ENCODE results near the gene SBNO1.
"Not testable (repeated sequence)": the region's sequence is repeated elsewhere in the genome, so short reads cannot be mapped to it uniquely, and the experiment has no call there.

Gene SBNO1

DNA sequence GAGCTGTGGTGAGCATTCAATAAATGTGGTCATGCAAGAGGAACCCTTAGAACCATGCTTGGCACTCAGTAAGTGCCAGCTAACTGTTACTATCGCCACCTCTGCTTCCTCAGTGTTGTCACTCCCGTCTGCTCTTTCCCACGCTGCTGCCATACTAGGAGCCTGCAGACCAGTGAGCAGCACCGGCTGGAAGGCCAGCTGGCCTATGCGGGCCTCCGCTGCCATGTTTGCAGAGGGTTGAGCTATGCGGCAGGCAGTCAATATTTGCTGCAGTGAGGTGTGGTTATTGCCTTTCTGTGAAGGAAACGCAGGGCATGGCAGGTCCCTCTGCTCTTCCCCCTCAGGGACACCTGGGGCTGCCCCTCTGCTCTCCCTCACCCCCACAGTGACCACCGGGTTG, 32.3 kb upstream of the SBNO1 start:
- no peak overlapping the region for H3K27ac Mint-ChIP-seq (ENCODE audit: low read depth)
- H3K27me3 Mint-ChIP-seq: no peaks in the 10 kb centered on the region
- no peak overlapping the region for H3K4me3 Mint-ChIP-seq
- peaks cover 5% of the 10 kb centered on the region for H3K4me1 Mint-ChIP-seq
- no peak for DNase-seq (ENCODE audit: low spot score in 2 of 2)
- no peaks in the 10 kb centered on the region for H3K9me3 Mint-ChIP-seq
- ATAC-seq (replicated peaks; ENCODE audit: extremely low read depth, poor library complexity, severe bottlenecking): no peak
- peaks cover 39% of the 10 kb centered on the region for H3K36me3 Mint-ChIP-seq (ENCODE audit: insufficient read depth)

DNA sequence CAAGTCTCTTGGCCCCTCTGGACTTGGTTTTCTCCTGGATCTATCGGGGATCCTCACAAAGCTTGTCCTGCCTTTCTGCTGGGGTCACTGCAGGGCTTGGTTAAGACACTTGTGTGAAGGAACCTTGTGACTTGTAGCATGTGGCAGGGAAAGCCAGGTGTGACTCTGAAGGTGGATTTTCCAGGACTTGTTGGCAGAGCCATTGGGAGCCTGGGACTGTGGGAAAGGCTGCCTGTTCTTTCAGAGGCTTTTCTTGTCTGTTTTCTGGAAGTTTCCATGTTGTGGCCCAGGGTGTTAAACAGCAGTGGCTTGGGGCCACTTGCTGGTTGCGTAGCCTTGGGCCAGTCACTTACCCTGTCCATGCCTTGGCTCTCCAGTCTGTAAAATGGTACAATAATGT, 31.9 kb upstream of the SBNO1 start:
- Mint-ChIP-seq H3K36me3 (ENCODE audit: insufficient read depth) (peaks cover 37% of the 10 kb centered on the region), H3K27ac (ENCODE audit: low read depth) (no peak overlapping the region), H3K4me1 (peaks cover 5% of the 10 kb centered on the region), H3K27me3 (no peaks in the 10 kb centered on the region), H3K4me3 (no peak overlapping the region), H3K9me3 (no peaks in the 10 kb centered on the region)
- ATAC-seq (replicated peaks; ENCODE audit: extremely low read depth, poor library complexity, severe bottlenecking) (no peak), DNase-seq (ENCODE audit: low spot score in 2 of 2) (no peak)

DNA sequence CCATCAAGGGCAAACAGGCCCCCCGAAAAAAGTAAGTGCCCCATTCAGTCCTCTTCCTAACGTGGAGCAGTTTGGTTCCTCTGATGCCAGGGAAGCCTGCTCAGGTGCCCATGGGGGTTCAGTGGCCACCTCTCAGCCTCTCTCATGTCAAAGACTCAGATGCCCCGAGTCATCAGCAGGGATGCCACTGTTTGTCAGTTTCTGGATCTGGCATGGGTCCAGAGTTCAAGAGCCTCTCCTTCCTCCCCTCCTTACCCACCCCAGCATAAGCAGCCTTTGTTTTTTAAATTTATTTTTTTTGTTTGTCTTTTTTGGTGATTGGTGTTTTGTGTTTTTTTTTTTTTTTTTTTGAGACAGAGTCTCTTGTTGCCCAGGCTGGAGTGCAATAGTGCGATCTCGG, 30.6 kb upstream of the SBNO1 start:
- Mint-ChIP-seq H3K36me3 (ENCODE audit: insufficient read depth) (peaks cover 37% of the 10 kb centered on the region), H3K4me3 (no peak overlapping the region), H3K4me1 (peaks cover 10% of the 10 kb centered on the region), H3K27me3 (no peaks in the 10 kb centered on the region), H3K27ac (ENCODE audit: low read depth) (no peak overlapping the region), H3K9me3 (no peaks in the 10 kb centered on the region)
- ATAC-seq (replicated peaks; ENCODE audit: extremely low read depth, poor library complexity, severe bottlenecking): no peak
- no peak for DNase-seq (ENCODE audit: low spot score in 2 of 2)

DNA sequence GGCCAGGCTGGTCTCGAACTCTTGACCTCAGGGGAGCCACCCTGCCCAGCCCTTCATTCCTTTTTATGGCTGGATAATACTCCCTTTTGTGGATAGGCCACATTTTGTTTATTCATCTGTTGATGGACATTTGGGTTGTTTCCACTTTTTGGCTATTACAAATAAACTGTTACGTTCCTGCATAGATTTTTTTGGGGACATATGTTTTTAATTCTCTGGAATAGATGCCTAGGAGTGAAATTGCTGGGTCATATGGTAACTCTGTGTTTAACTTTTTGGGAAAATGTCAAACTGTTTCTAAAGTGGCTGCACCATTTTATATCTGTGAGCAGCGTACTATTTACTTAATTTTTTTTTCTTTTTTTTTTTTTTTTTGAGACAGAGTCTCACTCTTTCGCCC, 29.1 kb upstream of the SBNO1 start:
- ATAC-seq (replicated peaks; ENCODE audit: extremely low read depth, poor library complexity, severe bottlenecking) (no peak), DNase-seq (ENCODE audit: low spot score in 2 of 2) (no peak)
- peaks cover 13% of the 10 kb centered on the region for H3K4me1 Mint-ChIP-seq
- no peaks in the 10 kb centered on the region for H3K27me3 Mint-ChIP-seq
- no peak overlapping the region for H3K27ac Mint-ChIP-seq (ENCODE audit: low read depth)
- peaks cover 36% of the 10 kb centered on the region for H3K36me3 Mint-ChIP-seq (ENCODE audit: insufficient read depth)
- no peaks in the 10 kb centered on the region for H3K9me3 Mint-ChIP-seq
- H3K4me3 Mint-ChIP-seq: no peak overlapping the region

DNA sequence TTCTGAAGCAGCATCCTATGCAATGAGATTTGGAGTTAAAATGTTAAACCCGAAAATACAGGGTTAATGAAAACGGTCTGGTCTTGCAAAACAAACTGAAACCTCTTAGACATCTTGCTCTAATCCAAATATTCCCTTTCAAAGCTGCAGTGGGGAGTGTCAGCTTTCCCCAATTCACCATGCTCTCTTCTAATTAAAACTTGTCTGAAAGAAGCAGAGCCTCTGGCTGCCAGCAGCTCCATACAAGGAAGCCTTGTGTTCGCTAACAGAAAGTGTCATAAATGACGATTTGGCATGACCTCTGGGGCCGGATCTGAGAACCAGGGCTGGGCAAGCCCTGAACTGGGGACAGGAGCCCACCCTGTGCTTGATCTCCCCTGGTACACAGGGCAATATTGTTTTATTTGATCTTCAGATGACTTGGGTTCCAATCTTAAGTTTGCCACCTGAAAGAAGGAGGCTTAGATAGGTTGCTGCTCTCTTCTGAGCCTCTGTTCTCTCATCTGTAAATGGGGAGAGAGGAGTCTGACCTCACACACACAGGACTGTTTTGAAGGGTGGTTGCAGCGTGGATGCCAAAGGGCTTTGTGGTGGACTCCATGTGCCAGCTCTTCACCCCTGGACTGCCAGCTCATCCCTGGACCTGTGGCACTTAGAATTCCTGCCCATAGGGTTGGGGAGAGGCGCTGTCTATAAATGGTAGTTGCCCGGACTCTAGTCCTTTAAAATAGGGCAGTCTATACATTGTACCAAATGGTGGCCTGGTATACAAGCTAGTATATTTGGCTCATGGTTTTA, 27.1 kb upstream of the SBNO1 start:
- Mint-ChIP-seq H3K4me1 (peaks cover 29% of the 10 kb centered on the region), H3K36me3 (ENCODE audit: insufficient read depth) (peaks cover 32% of the 10 kb centered on the region), H3K9me3 (no peaks in the 10 kb centered on the region), H3K27ac (ENCODE audit: low read depth) (peak overlapping the region; percentile 38), H3K27me3 (no peaks in the 10 kb centered on the region), H3K4me3 (peak overlapping the region; percentile 82)
- ATAC-seq (replicated peaks; ENCODE audit: extremely low read depth, poor library complexity, severe bottlenecking): no peak
- DNase-seq (ENCODE audit: low spot score in 2 of 2): no peak

DNA sequence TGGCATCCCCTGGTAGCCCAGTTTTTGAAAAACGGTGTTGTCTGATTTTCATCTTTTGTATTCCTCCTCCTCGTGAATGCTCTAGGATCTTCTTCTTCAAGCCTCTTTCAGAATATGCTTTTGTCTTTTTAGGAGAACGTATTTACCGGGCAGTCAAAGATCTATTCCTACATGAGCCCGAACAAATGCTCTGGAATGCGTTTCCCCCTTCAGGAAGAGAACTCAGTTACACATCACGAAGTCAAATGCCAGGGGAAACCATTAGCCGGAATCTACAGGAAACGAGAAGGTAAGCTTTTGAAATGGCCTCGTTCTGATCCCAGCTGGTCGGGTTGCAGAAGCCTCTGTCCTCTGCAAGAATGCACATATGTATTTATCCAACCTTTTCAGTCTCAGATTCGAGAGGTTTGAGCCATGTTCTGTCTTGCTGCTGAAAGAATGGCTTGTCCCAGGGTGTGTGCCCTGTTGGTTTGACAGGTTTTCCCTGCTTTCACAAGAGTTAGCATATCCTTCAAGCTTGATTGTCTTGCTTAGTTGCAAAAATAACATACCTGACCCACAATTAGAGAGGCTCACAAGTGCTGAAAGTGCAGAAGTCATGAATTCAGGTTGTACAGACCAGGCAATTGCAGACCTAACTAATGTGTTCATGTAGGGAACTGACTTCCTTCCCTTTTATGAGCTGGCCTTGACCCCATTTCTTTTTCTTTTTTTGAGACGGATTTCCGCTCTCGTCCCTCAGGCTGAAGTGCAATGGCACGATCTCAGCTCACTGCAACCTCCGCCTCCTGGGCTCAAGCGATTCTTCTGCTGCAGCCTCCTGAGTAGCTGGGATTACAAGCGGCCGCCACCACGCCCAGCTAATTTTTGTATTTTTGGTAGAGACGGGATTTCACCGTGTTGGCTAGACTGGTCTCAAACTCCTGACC, 26.1 kb upstream of the SBNO1 start:
- H3K4me3 Mint-ChIP-seq: peak overlapping the region; percentile 82
- ATAC-seq (replicated peaks; ENCODE audit: extremely low read depth, poor library complexity, severe bottlenecking) (no peak), DNase-seq (ENCODE audit: low spot score in 2 of 2) (no peak)
- H3K27me3 Mint-ChIP-seq: no peaks in the 10 kb centered on the region
- H3K4me1 Mint-ChIP-seq: peaks cover 29% of the 10 kb centered on the region
- H3K27ac Mint-ChIP-seq (ENCODE audit: low read depth): peak overlapping the region; percentile 83
- peaks cover 23% of the 10 kb centered on the region for H3K36me3 Mint-ChIP-seq (ENCODE audit: insufficient read depth)
- no peaks in the 10 kb centered on the region for H3K9me3 Mint-ChIP-seq

DNA sequence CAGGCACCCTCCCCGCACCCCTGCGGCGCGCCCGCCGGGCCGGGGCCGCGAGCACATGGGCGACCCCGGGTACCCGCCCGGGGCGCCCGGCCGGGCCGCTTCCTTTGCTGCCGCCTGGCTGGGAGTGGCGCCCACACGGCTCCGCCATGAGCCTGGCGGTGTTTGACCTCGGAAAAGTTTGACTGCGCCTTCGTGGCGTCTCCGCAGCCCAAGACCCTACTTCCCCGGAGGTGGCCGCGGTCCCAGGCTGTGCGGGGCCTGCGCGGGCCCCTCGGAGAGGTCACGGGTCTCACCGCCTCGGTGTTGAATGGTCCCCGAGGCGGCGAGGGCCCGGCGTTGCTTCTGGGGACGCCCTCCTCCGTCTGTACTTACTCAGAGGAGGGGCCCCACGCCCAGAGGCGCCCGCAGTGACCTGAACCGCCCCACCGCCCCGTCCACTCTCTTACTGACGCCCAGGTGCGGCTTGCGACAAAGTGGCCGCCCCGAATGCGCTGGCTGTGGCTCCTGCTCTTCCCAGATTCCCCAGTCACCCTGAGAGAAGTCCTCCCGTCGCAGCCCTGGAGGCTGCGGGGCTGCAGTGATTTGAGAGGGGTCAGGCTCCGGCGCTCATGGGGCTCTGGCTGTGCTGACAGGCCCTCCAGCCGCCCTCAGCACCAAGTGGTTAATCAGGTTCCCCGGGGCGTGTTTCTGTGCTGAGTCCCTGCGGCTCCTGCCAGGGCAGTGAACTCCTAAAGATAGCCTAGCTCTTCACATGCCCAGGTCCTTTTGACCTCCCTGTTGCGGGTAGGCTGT, 25.1 kb upstream of the SBNO1 start:
- H3K9me3 Mint-ChIP-seq: no peaks in the 10 kb centered on the region
- DNase-seq (ENCODE audit: low spot score in 2 of 2): no peak
- peak overlapping the region; percentile 83 for H3K27ac Mint-ChIP-seq (ENCODE audit: low read depth)
- H3K36me3 Mint-ChIP-seq (ENCODE audit: insufficient read depth): peaks cover 14% of the 10 kb centered on the region
- peak overlapping the region; percentile 82 for H3K4me3 Mint-ChIP-seq
- H3K27me3 Mint-ChIP-seq: no peaks in the 10 kb centered on the region
- H3K4me1 Mint-ChIP-seq: peaks cover 29% of the 10 kb centered on the region
- ATAC-seq (replicated peaks; ENCODE audit: extremely low read depth, poor library complexity, severe bottlenecking): peak; percentile 16

DNA sequence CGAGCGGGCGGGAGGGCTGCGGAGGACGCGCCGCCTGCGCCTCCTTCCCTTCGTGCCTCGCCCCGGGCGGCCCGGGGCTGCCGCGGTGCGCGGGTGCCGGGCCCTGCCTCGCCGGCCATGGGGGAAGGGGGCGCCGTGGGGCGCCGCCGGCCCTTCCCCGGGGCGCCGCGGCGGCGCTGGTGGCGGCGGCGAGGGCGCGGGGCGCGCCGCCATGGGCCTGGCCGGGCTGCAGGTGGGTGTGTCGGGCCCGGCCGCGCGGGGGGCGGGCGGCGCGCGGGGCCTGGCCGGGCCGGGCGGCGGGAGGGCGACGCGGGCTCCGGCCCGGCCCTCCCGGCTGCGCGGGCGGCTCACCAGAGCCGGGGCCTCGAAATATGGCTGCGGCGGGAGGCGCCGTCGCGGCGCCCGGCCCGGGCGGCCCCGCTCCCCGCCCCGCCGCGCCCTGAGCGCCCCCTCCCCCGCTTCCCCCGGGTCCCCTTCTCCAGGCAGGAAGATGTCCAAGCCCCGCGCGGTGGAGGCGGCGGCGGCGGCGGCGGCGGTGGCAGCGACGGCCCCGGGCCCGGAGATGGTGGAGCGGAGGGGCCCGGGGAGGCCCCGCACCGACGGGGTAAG, 24.4 kb upstream of the SBNO1 start:
- no peaks in the 10 kb centered on the region for H3K27me3 Mint-ChIP-seq

DNA sequence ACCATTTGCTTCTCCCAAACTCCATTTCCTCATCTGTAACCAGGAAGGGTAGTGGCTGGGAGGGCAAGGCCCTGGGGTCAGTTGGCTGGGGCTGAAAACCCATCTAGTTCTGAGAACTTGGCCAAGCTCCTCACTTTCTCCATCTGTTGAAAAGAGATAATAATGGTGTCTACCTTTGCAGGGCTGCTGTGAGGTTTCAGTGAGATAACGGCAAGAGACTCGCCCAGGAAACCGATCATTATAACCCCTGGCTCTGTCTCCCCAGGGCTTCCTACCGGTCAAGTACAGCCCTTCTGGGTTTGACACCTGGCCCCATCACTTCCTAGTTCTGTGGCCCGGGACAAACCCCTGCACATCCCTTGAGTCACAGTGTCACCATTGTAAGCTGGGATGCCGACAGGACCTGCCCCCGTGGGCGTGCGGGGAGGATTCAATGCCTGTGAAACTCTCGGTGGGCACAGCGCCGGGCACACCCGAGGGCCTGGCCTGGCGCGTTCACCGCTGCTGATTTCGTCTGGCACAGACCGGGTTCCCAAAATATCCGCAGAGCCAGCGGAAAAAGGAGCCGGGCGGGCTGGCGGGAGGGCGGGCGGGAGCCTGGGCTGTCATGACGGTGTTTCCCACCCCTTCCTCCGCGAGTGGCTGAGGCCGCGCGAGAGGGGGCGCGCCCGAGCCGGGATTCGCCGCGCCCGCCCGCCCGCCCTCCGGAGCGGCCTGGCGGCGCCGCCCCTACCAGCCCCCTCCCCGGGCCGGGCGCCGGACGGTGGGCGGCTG, 23.7 kb upstream of the SBNO1 start:
- DNase-seq (ENCODE audit: low spot score in 2 of 2) (peak; percentile 53 to 57), ATAC-seq (replicated peaks; ENCODE audit: extremely low read depth, poor library complexity, severe bottlenecking) (peak; percentile 64)
- peak overlapping the region; percentile 80 for H3K4me3 Mint-ChIP-seq
- peaks cover 40% of the 10 kb centered on the region for H3K4me1 Mint-ChIP-seq
- peaks cover 13% of the 10 kb centered on the region for H3K36me3 Mint-ChIP-seq (ENCODE audit: insufficient read depth)
- H3K27ac Mint-ChIP-seq (ENCODE audit: low read depth): peak overlapping the region; percentile 82
- no peaks in the 10 kb centered on the region for H3K9me3 Mint-ChIP-seq
- H3K27me3 Mint-ChIP-seq: no peaks in the 10 kb centered on the region

More for the DNA sequence above, 24.4 kb upstream of the SBNO1 start:
- Mint-ChIP-seq H3K27ac (ENCODE audit: low read depth) (no peak overlapping the region), H3K4me1 (peaks cover 34% of the 10 kb centered on the region), H3K9me3 (no peaks in the 10 kb centered on the region), H3K36me3 (ENCODE audit: insufficient read depth) (peaks cover 10% of the 10 kb centered on the region), H3K4me3 (peak overlapping the region; percentile 82)
- peak; percentile 50 for ATAC-seq (replicated peaks; ENCODE audit: extremely low read depth, poor library complexity, severe bottlenecking)
- DNase-seq (ENCODE audit: low spot score in 2 of 2): no peak

DNA sequence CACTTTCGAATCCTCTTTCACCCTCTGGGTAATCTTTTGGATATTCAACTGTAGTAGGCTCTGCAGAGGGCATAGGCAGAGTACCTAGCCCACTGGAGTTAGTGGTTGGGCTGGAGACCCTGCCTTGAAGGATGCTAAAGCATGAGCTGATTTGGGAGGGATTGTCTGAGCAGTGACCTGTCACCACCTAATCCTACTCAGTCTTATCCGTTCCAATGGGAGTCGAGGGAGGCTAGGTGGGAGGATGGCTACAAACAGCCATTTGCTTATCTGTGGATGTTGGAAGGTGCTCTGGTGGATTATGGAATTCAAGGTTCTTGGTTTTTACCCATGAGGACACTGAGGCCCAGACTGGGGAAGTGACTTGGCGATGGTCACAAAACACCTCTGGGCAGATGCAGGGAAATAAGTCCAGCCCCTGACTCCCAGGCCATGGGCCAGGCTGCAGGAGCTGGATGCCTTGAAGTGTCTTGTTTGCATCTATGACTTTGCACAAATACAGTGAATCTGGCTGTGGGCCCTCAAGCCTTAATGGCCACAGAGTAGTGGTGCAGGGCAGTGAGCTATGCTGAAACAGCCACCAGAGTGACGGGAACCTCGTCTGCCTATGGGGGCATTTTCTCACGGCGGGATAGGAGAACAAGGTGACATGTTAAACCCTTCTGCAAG, 23.0 kb upstream of the SBNO1 start:
- H3K27ac Mint-ChIP-seq (ENCODE audit: low read depth): peak overlapping the region; percentile 82
- no peaks in the 10 kb centered on the region for H3K9me3 Mint-ChIP-seq

DNA sequence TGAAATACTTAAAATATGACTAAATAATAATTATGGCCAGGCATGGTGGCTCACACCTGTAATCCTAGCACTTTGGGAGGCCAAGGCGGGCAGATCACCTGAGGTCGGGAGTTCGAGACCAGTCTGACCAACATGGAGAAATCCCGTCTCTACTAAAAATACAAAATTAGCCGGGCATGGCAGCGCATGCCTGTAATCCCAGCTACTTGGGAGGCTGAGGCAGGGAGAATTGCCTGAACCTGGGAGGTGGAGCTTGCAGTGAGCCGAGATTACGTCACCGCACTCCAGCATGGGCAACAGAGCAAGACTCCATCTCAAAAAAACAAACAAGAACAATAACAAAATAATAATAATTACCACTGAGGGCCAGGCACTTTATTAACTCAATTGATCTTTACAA, 20.9 kb upstream of the SBNO1 start:
- not testable (repeated sequence) for H3K9me3 Mint-ChIP-seq; H3K27me3 Mint-ChIP-seq; H3K36me3 Mint-ChIP-seq (ENCODE audit: insufficient read depth); H3K4me3 Mint-ChIP-seq; ATAC-seq (replicated peaks; ENCODE audit: extremely low read depth, poor library complexity, severe bottlenecking); H3K27ac Mint-ChIP-seq (ENCODE audit: low read depth); DNase-seq (ENCODE audit: low spot score in 2 of 2)
- H3K4me1 Mint-ChIP-seq: peaks cover 36% of the 10 kb centered on the region

More for the DNA sequence above, 23.0 kb upstream of the SBNO1 start:
- peak overlapping the region; percentile 80 for H3K4me3 Mint-ChIP-seq
- H3K4me1 Mint-ChIP-seq: peaks cover 38% of the 10 kb centered on the region
- ATAC-seq (replicated peaks; ENCODE audit: extremely low read depth, poor library complexity, severe bottlenecking) (no peak), DNase-seq (ENCODE audit: low spot score in 2 of 2) (no peak)
- H3K36me3 Mint-ChIP-seq (ENCODE audit: insufficient read depth): peaks cover 9% of the 10 kb centered on the region
- H3K27me3 Mint-ChIP-seq: no peaks in the 10 kb centered on the region
